Measurements from ENCODE around the gene DUX4. TPM values are rescaled to one million over a fixed set of nuclear protein-coding genes. Genes with fewer than 3 reads are reported as not detected.
"Not testable (repeated sequence)": the region's sequence is repeated elsewhere in the genome, so short reads cannot be mapped to it uniquely, and the experiment has no call there.

Gene DUX4
- not detected in 2 replicates for total RNA-seq

DNA sequence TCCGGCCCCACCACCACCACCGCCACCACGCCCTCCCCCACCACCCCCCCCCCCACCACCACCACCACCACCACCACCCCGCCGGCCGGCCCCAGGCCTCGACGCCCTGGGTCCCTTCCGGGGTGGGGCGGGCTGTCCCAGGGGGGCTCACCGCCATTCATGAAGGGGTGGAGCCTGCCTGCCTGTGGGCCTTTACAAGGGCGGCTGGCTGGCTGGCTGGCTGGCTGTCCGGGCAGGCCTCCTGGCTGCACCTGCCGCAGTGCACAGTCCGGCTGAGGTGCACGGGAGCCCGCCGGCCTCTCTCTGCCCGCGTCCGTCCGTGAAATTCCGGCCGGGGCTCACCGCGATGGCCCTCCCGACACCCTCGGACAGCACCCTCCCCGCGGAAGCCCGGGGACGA, at the start of gene DUX4:
TSS of gene DUX4 (plus strand) at position 347 of the 400 bp plus-strand sequence. CDS start at position 347, 0 bp downstream.
- DNase-seq (ENCODE audit: extremely low read depth, low read depth, low spot score): not testable (repeated sequence)

DNA sequence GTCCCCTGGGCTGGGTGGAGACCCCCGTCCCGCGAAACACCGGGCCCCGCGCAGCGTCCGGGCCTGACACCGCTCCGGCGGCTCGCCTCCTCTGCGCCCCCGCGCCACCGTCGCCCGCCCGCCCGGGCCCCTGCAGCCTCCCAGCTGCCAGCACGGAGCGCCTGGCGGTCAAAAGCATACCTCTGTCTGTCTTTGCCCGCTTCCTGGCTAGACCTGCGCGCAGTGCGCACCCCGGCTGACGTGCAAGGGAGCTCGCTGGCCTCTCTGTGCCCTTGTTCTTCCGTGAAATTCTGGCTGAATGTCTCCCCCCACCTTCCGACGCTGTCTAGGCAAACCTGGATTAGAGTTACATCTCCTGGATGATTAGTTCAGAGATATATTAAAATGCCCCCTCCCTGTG, 1.9 kb downstream of the DUX4 start:
- not testable (repeated sequence) for DNase-seq (ENCODE audit: extremely low read depth, low read depth, low spot score)

DNA sequence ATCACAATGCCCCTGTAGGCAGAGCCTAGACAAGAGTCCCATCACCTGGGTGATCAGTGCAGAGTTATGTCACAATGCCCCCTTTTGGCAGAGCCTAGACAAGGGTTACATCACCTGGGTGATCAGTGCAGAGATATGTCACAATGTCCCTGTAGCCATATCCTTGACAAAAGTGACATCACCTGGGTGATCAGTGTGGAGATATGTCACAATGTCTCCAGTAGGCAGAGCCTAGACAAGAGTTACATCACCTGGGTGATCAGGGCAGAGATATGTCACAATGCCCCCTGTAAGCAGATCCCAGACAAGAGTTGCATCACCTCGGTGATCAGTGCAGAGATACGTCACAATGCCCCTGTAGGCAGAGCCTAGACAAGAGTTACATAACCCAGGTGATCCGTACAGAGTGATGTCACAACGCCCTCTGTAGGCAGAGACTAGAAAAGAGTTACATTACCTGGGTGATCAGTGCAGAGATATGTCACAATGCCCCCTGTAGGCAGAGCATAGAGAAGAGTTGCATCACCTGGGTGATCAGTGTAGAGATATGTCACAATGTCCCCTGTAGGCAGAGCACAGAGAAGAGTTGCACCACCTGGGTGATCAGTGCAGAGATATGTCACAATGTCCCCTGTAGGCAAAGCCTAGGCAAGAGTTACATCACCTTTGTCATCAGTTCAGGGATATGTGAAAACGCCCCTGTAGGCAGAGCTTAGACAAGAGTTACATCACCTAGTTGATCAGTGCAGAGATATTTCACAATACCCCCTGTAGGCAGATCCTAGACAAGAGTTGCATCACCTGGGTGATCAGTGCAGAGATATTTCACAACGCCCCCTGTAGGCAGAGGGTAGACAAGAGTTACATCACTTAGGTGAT, 4.4 kb downstream of the DUX4 start:
- DNase-seq (ENCODE audit: extremely low read depth, low read depth, low spot score): not testable (repeated sequence)

DNA sequence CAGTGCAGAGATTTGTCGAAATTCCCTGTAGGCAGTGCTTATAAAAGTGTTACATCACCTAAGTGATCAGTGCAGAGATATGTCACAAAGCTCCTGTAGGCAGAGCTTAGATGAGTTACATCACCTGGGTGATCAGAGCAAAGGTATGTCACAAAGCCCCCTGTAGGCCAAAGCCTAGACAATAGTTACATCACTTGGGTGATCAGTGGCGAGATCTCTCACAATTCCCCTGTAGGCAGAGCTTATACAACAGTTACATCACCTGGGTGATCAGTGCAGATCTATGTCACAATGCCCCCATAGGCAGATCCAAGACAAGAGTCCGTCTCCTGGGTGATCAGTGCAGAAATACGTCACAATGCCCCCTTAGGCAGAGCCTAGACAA, 5.0 kb downstream of the DUX4 start:
- not testable (repeated sequence) for DNase-seq (ENCODE audit: extremely low read depth, low read depth, low spot score)

DNA sequence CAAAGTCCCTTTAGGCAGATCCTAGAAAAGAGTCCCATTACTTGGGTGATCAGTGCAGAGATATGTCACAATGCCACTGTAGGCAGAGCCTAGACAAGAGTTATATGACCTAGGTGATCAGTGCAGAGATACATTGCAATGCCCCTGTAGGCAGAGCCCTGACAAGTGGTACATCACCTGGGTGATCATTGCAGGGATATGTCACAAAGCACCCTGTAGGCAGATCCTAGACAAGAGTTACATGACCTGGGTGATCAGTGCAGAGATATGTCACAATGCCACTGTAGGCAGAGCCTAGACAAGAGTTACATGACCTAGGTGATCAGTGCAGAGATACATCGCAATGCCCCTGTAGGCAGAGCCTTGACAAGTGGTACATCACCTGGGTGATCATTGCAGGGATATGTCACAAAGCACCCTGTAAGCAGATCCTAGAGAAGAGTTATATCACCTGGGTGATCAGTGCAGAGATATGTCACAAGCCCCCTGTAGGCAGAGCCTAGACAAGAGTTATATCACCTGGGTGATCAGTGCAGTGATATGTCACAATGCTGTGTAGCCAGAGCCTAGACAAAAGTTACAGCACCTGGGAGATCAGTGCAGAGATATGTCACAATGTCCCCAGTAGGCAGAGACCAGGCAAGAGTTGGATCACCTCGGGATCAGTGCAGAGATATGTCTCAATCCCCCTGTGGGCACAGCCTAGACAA, 5.6 kb downstream of the DUX4 start:
- DNase-seq (ENCODE audit: extremely low read depth, low read depth, low spot score): not testable (repeated sequence)

DNA sequence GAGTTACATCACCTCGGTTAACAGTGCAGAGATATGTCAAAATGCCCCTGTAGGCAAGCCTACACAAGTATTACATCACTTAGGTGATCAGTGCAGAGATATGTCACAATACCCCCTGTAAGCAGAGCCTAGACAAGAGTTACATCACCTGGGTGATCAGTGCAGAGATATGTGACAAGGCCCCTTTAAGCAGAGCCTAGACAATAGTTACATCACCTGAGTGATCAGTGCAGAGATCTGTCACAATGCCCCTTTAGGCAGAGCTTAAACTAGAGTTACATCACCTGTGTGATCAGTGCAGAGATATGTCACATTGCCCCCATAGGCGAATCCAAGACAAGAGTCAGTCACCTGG, 6.1 kb downstream of the DUX4 start:
- not testable (repeated sequence) for DNase-seq (ENCODE audit: extremely low read depth, low read depth, low spot score)

DNA sequence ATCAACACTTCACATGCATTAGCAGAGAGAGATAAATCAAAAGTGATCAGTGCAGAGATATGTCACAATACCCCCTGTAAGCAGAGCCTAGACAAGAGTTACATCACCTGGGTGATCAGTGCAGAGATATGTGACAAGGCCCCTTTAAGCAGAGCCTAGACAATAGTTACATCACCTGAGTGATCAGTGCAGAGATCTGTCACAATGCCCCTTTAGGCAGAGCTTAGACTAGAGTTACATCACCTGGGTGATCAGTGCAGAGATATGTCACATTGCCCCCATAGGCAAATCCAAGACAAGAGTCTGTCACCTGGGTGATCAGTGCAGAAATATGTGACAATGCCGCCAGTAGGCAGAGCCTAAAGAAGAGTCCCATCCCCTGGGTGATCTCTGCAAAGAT, 7.4 kb downstream of the DUX4 start:
- not testable (repeated sequence) for DNase-seq (ENCODE audit: extremely low read depth, low read depth, low spot score)

DNA sequence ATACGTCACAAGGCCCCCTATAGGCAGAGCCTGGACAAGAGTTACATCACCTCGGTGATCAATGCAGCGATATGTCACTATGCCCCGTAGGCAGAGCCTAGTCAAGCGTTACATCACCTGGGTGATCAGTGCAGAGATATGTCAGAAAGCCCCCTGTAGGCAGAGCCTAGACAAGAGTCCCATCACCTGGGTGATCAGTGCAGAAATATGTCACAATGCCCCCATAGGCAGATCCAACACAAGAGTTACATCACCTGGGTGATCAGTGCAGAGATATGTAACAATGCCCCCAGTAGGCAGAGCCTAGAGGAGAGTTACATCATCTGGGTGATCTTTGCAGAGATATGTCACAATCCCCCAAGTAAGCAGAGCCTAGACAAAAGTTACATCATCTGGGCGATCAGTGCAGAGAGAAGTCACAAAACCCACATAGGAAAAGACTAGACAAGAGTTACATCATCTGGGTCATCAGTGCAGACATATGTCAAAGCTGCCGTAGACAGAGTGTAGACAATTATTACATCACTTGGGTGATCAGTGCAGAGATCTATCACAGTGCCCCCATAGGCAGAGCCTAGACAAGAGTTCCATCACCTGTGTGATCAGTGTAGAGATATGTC, 8.0 kb downstream of the DUX4 start:
- DNase-seq (ENCODE audit: extremely low read depth, low read depth, low spot score): not testable (repeated sequence)

DNA sequence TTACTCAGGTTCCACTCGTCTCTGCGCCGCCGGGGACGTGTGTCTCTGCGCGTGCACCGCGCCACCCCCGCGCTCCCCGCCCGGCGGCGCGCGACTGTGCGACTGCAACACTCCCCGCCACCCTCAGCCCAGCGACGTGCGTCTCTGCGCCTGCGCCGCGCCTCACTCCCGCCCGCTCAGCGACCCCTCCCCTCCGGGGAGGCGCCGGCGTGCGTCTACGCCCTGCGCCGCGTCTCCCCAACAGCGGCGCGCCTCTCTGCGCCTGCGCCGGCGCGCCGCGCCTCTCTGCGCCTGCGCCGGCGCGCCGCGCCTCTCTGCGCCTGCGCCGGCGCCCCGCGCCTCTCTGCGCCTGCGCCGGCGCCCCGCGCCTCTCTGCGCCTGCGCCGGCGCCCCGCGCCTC, 29.9 kb downstream of the DUX4 start:
- not testable (repeated sequence) for DNase-seq (ENCODE audit: extremely low read depth, low read depth, low spot score)

Other genes starting within 250 kb of the DUX4 start
- gene FRG1, start 232.9 kb upstream of the DUX4 start, total RNA-seq: 32.9 and 35.7 TPM in 2 replicates
- gene FRG2, start 146.5 kb upstream of the DUX4 start, total RNA-seq: not detected in 2 replicates
- not detected in 2 replicates for gene DBET, start 109.3 kb upstream of the DUX4 start, total RNA-seq

All from glomerular endothelial cell (primary cell).